Hepatocyte (in vitro differentiated cells): ENCODE results near the gene ERGIC1. TPM values are rescaled to one million over a fixed set of nuclear protein-coding genes. Genes with fewer than 3 reads are reported as not detected.

Source experiments
- DNase-seq: peaks from one replicate; pipeline ENCODE4 v3.0.0-alpha.2; 2016; ENCODE audit warnings: low spot score
- H2AFZ ChIP-seq: fragments of 200-600 bp; sonication (generic); 2 replicates; pipeline ENCODE4 v1.6.0; 2016; ENCODE audit warnings: antibody characterized with exemption, mild to moderate bottlenecking
- H3K27ac ChIP-seq: fragments of 200-600 bp; sonication (generic); 2 replicates; pipeline ENCODE4 v1.5.1; 2016; ENCODE audit warnings: mild to moderate bottlenecking
- H3K27me3 ChIP-seq: fragments of 200-600 bp; sonication (generic); 2 replicates; pipeline ENCODE4 v1.6.1; 2016
- H3K36me3 ChIP-seq: fragments of 200-600 bp; sonication (generic); replicated peaks from 2 replicates; pipeline ENCODE4 v1.5.1; 2016; ENCODE audit warnings: low read depth; ENCODE audit not compliant: insufficient read depth
- H3K4me1 ChIP-seq: fragments of 200-600 bp; sonication (generic); 2 replicates; pipeline ENCODE4 v1.5.1; 2016; ENCODE audit warnings: mild to moderate bottlenecking, moderate library complexity; ENCODE audit not compliant: insufficient read depth
- H3K4me2 ChIP-seq: fragments of 200-600 bp; sonication (generic); 2 replicates; pipeline ENCODE4 v1.6.0; 2016
- H3K4me3 ChIP-seq: fragments of 200-600 bp; sonication (generic); 2 replicates; pipeline ENCODE4 v1.5.1; 2016; ENCODE audit warnings: mild to moderate bottlenecking
- H3K79me2 ChIP-seq: fragments of 200-600 bp; sonication (generic); 2 replicates; pipeline ENCODE4 v1.6.0; 2017; ENCODE audit warnings: mild to moderate bottlenecking
- H3K9me2 ChIP-seq: fragments of 200-600 bp; sonication (generic); replicated peaks from 2 replicates; pipeline ENCODE4 v1.6.0; 2017; ENCODE audit warnings: mild to moderate bottlenecking; ENCODE audit not compliant: insufficient read depth
- H3K9me3 ChIP-seq: fragments of 200-600 bp; sonication (generic); 2 replicates; pipeline ENCODE4 v1.5.1; 2016; ENCODE audit warnings: low read depth, mild to moderate bottlenecking
- H4K20me1 ChIP-seq: fragments of 200-600 bp; sonication (generic); 2 replicates; pipeline ENCODE4 v1.6.0; 2016; ENCODE audit warnings: mild to moderate bottlenecking; ENCODE audit not compliant: insufficient read depth, poor library complexity, severe bottlenecking
- CTCF ChIP-seq: fragments of 200-600 bp; sonication (generic); IDR thresholded peaks from 2 replicates; pipeline ENCODE4 v1.5.1; 2016; ENCODE audit warnings: antibody characterized with exemption, mild to moderate bottlenecking; ENCODE audit not compliant: poor library complexity
- EZH2 ChIP-seq: fragments of 200-600 bp; sonication (generic); IDR thresholded peaks from 2 replicates; pipeline ENCODE4 v1.6.1; 2016; ENCODE audit warnings: antibody characterized with exemption, mild to moderate bottlenecking, borderline replicate concordance
- EZH2phosphoT487 ChIP-seq: fragments of 200-600 bp; sonication (generic); IDR thresholded peaks from one replicate; pipeline ENCODE4 v1.6.1; 2018; ENCODE audit warnings: antibody characterized with exemption, mild to moderate bottlenecking, low read depth, moderate library complexity; ENCODE audit not compliant: unreplicated experiment, severe bottlenecking
- WGBS: methylation state at CpG from one replicate; pipeline ENCODE4 v1.1.6; 2016; ENCODE audit warnings: low lambda C conversion rate; ENCODE audit errors: missing lambda C conversion rate; 5-methylcytosine and 5-hydroxymethylcytosine counted together
- polyA plus RNA-seq: library from polyadenylated mRNA; unstranded; fragments of >200 nt; fragmentation: Nextera tagmentation; extraction: Ambion mirVana; gene quantifications from 2 replicates; pipeline ENCODE4 v1.2.1, GENCODE V29; 2016
- total RNA-seq: library from RNA; depleted of rRNA; stranded (reverse); fragments of >200 nt; gene quantifications from 2 replicates; pipeline ENCODE4 v1.2.3, GENCODE V29; 2014

ERGIC1 gene
- total and polyA plus RNA-seq, 2 experiments from 2014 or later: 39.1 to 107 TPM

GRCh38 chr5:172876578-172876977, 42.5 kb downstream of the ERGIC1 start:
- H3K4me2 ChIP-seq: no peak overlapping the region
- no peaks in the 10 kb centered on the region for H3K36me3 ChIP-seq
- peaks cover 13% of the 10 kb centered on the region for H3K4me1 ChIP-seq
- no peaks in the 10 kb centered on the region for H3K9me2 ChIP-seq
- 91% methylated on average over 8 of the region's 8 CpGs for WGBS
- no peak overlapping the region for H3K27ac ChIP-seq
- H3K9me3 ChIP-seq: no peaks in the 10 kb centered on the region
- H4K20me1 ChIP-seq: peaks cover 3% of the 10 kb centered on the region
- H3K27me3 ChIP-seq: no peaks in the 10 kb centered on the region
- H2AFZ ChIP-seq: no peak overlapping the region
- peaks cover 46% of the 10 kb centered on the region for H3K79me2 ChIP-seq
- DNase-seq: no peak
- H3K4me3 ChIP-seq: no peak overlapping the region
- TF ChIP-seq CTCF: no peak
- no peak for TF ChIP-seq EZH2
- TF ChIP-seq EZH2phosphoT487: no peak

- Histone ChIP-seq H3K4me3 (no peak overlapping the region), H3K27ac (no peak overlapping the region), H3K4me1 (peaks cover 9% of the 10 kb centered on the region), H3K27me3 (no peaks in the 10 kb centered on the region), H3K9me3 (no peaks in the 10 kb centered on the region), H3K9me2 (no peaks in the 10 kb centered on the region), H3K79me2 (peaks cover 48% of the 10 kb centered on the region), H3K4me2 (no peak overlapping the region), H2AFZ (no peak overlapping the region), H4K20me1 (peaks cover 3% of the 10 kb centered on the region), H3K36me3 (no peaks in the 10 kb centered on the region)
- no peak for DNase-seq
- 94% methylated on average over 9 of the region's 9 CpGs for WGBS
- TF ChIP-seq EZH2phosphoT487: no peak
- TF ChIP-seq EZH2: no peak
- no peak for TF ChIP-seq CTCF
These were observed 43.6 kb downstream of the ERGIC1 start for GRCh38 chr5:172877466-172878260.

- Histone ChIP-seq H3K27ac (no peak overlapping the region), H3K9me3 (no peaks in the 10 kb centered on the region), H3K4me3 (no peak overlapping the region), H3K9me2 (no peaks in the 10 kb centered on the region), H3K79me2 (peaks cover 54% of the 10 kb centered on the region), H4K20me1 (peaks cover 3% of the 10 kb centered on the region), H2AFZ (no peak overlapping the region), H3K4me1 (peaks cover 2% of the 10 kb centered on the region), H3K27me3 (no peaks in the 10 kb centered on the region), H3K36me3 (no peaks in the 10 kb centered on the region), H3K4me2 (no peak overlapping the region)
- DNase-seq: no peak
- TF ChIP-seq EZH2 (no peak), CTCF (no peak), EZH2phosphoT487 (no peak)
- WGBS: 99% methylated on average over 9 of the region's 9 CpGs
These were observed 44.5 kb downstream of the ERGIC1 start for GRCh38 chr5:172878585-172878932.
